Activated CD8-positive, alpha-beta T cell treated with anti-CD3 and anti-CD28 coated beads for 36 hours (primary cell): Measurements from ENCODE around the gene MESD. TPM values are rescaled to one million over a fixed set of nuclear protein-coding genes. Genes with fewer than 3 reads are reported as not detected.

Experiments used
- ATAC-seq: fragments of 200-7000 bp; cut with Tn5 transposase; one replicate; pipeline ENCODE4 v1.10.0; 2021; ENCODE audit warnings: mild to moderate bottlenecking, moderate library complexity
- CTCF ChIA-PET: fragments of 350-600 bp; sonication (Branson Sonifier 250); formaldehyde crosslinking; loops from one replicate; lab custom pipeline; 2021; ENCODE audit warnings: antibody characterized with exemption; lab: Charles Lee
- POLR2A ChIA-PET: fragments of 350-600 bp; sonication (Branson Sonifier 250); formaldehyde crosslinking; loops from one replicate; lab custom pipeline; 2021; ENCODE audit warnings: antibody characterized with exemption; lab: Charles Lee
- DNase-seq: peaks from one replicate; pipeline ENCODE4 v3.0.0-alpha.2; 2020
- H3K27ac Mint-ChIP-seq: one replicate; pipeline ENCODE4 v1.8.0; 2021; ENCODE audit warnings: mild to moderate bottlenecking, mixed read lengths
- H3K27me3 Mint-ChIP-seq: one replicate; pipeline ENCODE4 v1.8.0; 2021; ENCODE audit warnings: mixed read lengths
- H3K36me3 Mint-ChIP-seq: one replicate; pipeline ENCODE4 v1.8.0; 2021; ENCODE audit warnings: low read depth, mixed read lengths
- H3K4me1 Mint-ChIP-seq: one replicate; pipeline ENCODE4 v1.8.0; 2021; ENCODE audit warnings: low read depth, mixed read lengths
- H3K4me3 Mint-ChIP-seq: one replicate; pipeline ENCODE4 v1.8.0; 2021; ENCODE audit warnings: mild to moderate bottlenecking, moderate library complexity, mixed read lengths
- H3K9me3 Mint-ChIP-seq: one replicate; pipeline ENCODE4 v1.8.0; 2021; ENCODE audit warnings: mixed read lengths
- CTCF ChIP-seq: fragments of 200-600 bp; IDR thresholded peaks from one replicate; pipeline ENCODE4 v1.8.0; 2022; ENCODE audit warnings: antibody characterized with exemption, mild to moderate bottlenecking
- intact Hi-C: fragments of 100-400 bp; cut with micrococcal nuclease; formaldehyde crosslinking; loops from one replicate; pipeline ENCODE4 v1.10.0; 2022
- total RNA-seq, 2 experiments: library from RNA; stranded (reverse); gene quantifications; one replicate each; pipeline ENCODE4 v1.2.3, GENCODE V29; 2021

The MESD gene
- total RNA-seq, 2 experiments from 2014 or later, result 15.8 to 16.5 TPM

DNA sequence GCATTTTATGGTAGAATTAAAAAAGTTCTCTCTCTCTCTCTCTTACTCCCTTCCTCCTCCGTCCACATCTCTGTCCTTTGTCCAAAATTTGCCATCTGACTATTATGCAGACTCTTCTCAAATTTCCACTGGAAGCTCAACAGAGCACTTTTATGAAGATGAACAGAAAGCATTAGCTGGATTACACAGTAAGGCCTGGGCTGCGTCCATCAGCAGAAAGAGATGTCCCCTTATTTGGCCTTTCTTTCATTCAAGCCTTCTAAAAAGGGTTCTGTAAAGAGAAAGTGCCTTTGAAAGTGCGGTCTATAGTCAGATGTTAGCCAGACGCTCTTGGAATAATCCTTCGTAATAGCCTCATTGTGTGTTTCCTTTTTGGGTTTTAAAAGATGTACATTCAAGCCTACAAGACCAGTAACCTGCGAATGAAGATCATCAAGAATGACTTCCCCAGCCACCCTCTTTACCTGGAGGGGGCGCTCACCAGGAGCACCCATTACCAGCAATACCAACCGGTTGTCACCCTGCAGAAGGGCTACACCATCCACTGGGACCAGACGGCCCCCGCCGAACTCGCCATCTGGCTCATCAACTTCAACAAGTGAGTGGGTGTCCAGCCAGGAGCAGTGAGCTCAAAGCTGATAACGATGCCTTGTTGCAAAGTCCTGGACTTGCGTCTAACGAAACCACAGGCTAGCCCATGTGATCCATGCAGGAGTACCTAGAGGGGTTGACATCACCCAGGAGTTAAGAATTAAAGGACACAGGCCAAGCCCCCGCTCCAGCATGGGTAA, 53.1 kb downstream of the MESD start:
- H3K27ac Mint-ChIP-seq, result no peak overlapping the region
- H3K36me3 Mint-ChIP-seq, result peaks cover 4% of the 10 kb centered on the region
- H3K4me3 Mint-ChIP-seq, result no peak overlapping the region
- ChIA-PET POLR2A (no interaction called here), CTCF (interaction anchor here (2.1 kb wide), 1 partner anchor 33 kb away, joined by 7 read pairs; no protein-coding TSS in a partner anchor)
- no peaks in the 10 kb centered on the region for H3K27me3 Mint-ChIP-seq
- H3K4me1 Mint-ChIP-seq, result no peaks in the 10 kb centered on the region
- ATAC-seq, result no peak
- no peak for TF ChIP-seq CTCF
- intact Hi-C loops, result no loop called here
- DNase-seq, result no peak
- no peaks in the 10 kb centered on the region for H3K9me3 Mint-ChIP-seq

DNA sequence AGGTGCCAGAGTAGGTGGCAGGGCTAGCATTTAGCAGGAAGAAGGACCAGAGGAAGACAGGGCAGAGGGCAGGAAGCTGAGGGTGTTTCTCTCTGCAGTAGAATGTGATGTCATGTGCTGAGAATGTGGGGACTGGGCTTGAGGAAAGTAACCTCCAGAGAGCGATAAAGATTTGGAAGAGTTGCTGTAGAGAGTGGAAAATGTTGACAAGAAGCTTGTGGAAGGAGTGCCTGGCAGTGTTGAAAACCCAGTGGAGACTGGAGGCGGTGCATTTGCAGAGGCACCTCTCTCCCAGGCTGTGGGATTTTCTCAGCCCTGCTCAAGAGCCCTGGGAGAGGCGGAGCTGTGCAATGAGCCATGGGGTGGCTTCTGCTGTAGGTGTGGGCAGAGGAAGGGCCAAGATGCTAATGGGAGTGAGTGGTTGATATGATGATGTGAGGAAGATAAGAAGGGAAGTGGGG, 54.8 kb downstream of the MESD start:
- Mint-ChIP-seq H3K27me3 (no peaks in the 10 kb centered on the region), H3K36me3 (no peaks in the 10 kb centered on the region), H3K27ac (no peak overlapping the region), H3K9me3 (no peaks in the 10 kb centered on the region), H3K4me1 (no peaks in the 10 kb centered on the region), H3K4me3 (no peak overlapping the region)
- POLR2A ChIA-PET, result no interaction called here
- CTCF ChIA-PET, result interaction anchor here (0.6 to 2.1 kb wide), 4 partner anchors 35 to 156 kb away, joined by 3 to 7 read pairs (median 3); partner anchors contain the start of gene CEMIP
- intact Hi-C loops, result no loop called here
- TF ChIP-seq CTCF, result no peak
- DNase-seq (no peak), ATAC-seq (no peak)

- CTCF ChIA-PET, result no interaction called here
- H3K9me3 Mint-ChIP-seq, result no peaks in the 10 kb centered on the region
- no peak for TF ChIP-seq CTCF
- ATAC-seq (no peak), DNase-seq (no peak)
- H3K36me3 Mint-ChIP-seq, result no peaks in the 10 kb centered on the region
- H3K27me3 Mint-ChIP-seq, result no peaks in the 10 kb centered on the region
- POLR2A ChIA-PET, result no interaction called here
- H3K4me1 Mint-ChIP-seq, result no peaks in the 10 kb centered on the region
- no peak overlapping the region for H3K27ac Mint-ChIP-seq
- no peak overlapping the region for H3K4me3 Mint-ChIP-seq
- intact Hi-C loops, result no loop called here
Observed at GRCh38 chr15:80932989-80933388, 56.6 kb downstream of the MESD start.

DNA sequence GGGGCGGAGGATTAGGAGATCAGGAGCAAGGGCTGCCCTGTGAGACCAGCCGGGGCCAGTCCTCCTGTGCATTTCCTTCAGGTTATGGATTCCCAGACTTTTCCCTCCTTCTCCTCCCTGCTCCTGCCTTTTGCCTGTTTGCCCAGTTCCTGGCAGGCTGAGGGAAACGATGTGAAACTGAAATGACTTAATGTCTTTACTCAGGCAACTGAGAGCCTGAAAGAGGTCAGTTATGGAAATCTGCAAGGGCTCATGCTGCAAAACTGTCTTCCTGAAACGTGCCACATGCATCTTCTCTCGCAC, 57.2 kb downstream of the MESD start:
- no peaks in the 10 kb centered on the region for H3K36me3 Mint-ChIP-seq
- H3K9me3 Mint-ChIP-seq, result no peaks in the 10 kb centered on the region
- no peaks in the 10 kb centered on the region for H3K27me3 Mint-ChIP-seq
- intact Hi-C loops, result no loop called here
- H3K27ac Mint-ChIP-seq, result no peak overlapping the region
- ChIA-PET CTCF (no interaction called here), POLR2A (no interaction called here)
- no peak for TF ChIP-seq CTCF
- H3K4me3 Mint-ChIP-seq, result no peak overlapping the region
- DNase-seq (no peak), ATAC-seq (no peak)
- H3K4me1 Mint-ChIP-seq, result no peaks in the 10 kb centered on the region

DNA sequence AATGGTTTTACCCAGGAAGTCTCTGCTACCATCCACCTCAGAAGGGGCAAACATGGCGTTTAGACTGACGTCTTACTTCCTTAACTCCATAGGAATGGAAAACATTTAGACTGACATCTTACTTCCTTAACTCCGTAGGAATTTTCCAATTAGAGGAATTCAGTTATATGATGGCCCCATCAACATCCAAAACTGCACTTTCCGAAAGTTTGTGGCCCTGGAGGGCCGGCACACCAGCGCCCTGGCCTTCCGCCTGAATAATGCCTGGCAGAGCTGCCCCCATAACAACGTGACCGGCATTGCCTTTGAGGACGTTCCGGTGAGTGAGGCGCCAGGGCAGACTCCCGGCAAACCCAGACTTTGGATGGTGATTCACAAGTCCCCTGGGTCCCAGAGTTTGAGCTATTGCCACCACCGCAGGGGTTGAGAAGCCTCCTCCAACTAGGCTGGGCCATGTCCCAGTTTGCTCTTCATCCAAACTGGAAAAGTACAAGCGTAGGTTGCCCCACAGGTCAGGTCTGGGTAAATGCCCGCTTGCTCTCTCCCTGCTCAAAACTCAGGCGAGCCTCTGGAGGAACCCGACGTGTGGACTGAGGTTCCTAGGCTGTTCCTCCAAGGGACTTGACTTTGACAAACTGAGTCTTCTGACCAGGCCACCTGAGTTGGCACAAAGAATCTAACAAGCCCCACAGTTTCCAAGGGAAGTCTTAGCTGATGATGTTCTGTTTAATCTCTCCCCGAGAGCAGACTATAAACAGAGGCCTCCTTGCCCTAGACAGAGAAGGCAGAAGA, 57.7 kb downstream of the MESD start:
- no peaks in the 10 kb centered on the region for H3K9me3 Mint-ChIP-seq
- no peaks in the 10 kb centered on the region for H3K36me3 Mint-ChIP-seq
- H3K4me3 Mint-ChIP-seq, result no peak overlapping the region
- no peak for TF ChIP-seq CTCF
- H3K4me1 Mint-ChIP-seq, result no peaks in the 10 kb centered on the region
- ChIA-PET POLR2A (no interaction called here), CTCF (no interaction called here)
- no peak for DNase-seq
- intact Hi-C loops, result no loop called here
- no peaks in the 10 kb centered on the region for H3K27me3 Mint-ChIP-seq
- H3K27ac Mint-ChIP-seq, result no peak overlapping the region
- ATAC-seq, result no peak
